H1 (cell line): Measurements from ENCODE around the gene MAGEB1.

Experiments used
- ATF2 ChIP-seq: IDR thresholded peaks from 2 replicates; pipeline ENCODE4 v1.6.1; 2012; ENCODE audit warnings: low read length, inconsistent platforms
- ATF3 ChIP-seq: IDR thresholded peaks from 2 replicates; pipeline ENCODE4 v1.6.1; 2011; ENCODE audit warnings: low read depth, mild to moderate bottlenecking, low read length; ENCODE audit not compliant: insufficient read depth
- BACH1 ChIP-seq: IDR thresholded peaks from 2 replicates; pipeline ENCODE4 v1.6.1; 2012; ENCODE audit warnings: low read length, improper control_type of control experiment
- CREB1 ChIP-seq: IDR thresholded peaks from 2 replicates; pipeline ENCODE4 v1.6.1; 2012; ENCODE audit warnings: inconsistent platforms
- CTCF ChIP-seq, 3 experiments: IDR thresholded peaks; 1 replicate in 2 of 3; 2 replicates in 1 of 3; pipeline versions ENCODE4 v1.5.1 to v1.6.1; 2011; ENCODE audit warnings: low read length in 3 of 3, mild to moderate bottlenecking in 3 of 3, inconsistent platforms in 2 of 3, low read depth in 1 of 3, moderate library complexity in 1 of 3; ENCODE audit not compliant: insufficient read depth in 1 of 3; ENCODE audit errors: control extremely low read depth in 1 of 3
- JUND ChIP-seq: IDR thresholded peaks from 2 replicates; pipeline ENCODE4 v1.6.1; 2011; ENCODE audit warnings: mild to moderate bottlenecking, improper control_type of control experiment, low read length
- MAX ChIP-seq: IDR thresholded peaks from 2 replicates; pipeline ENCODE4 v1.6.1; 2012; ENCODE audit warnings: inconsistent platforms
- POLR2A ChIP-seq, 2 experiments: IDR thresholded peaks; 1 replicate in 1 of 2; 2 replicates in 1 of 2; pipeline ENCODE4 v1.6.1; 2011; ENCODE audit warnings: low read depth in 2 of 2, low read length in 2 of 2, mild to moderate bottlenecking in 2 of 2; ENCODE audit errors: control extremely low read depth in 1 of 2

- TF ChIP-seq JUND, result no peak
- TF ChIP-seq CREB1, result no peak
- no peak for TF ChIP-seq CTCF (IDR thresholded peaks at IDR 0.05; ENCODE audit: control extremely low read depth in 1 of 3, insufficient read depth in 1 of 3, low read depth in 1 of 3, low read length in 3 of 3)
- no peak for TF ChIP-seq MAX
- TF ChIP-seq ATF2, result no peak
- no peak for TF ChIP-seq POLR2A (IDR thresholded peaks at IDR 0.05; ENCODE audit: control extremely low read depth in 1 of 2, low read depth in 2 of 2, low read length in 2 of 2)
- no peak for TF ChIP-seq BACH1
- no peak for TF ChIP-seq ATF3
Measured at GRCh38 chrX:30212172-30212571, 34.8 kb upstream of the MAGEB1 start.
